HUES48 (cell line): ENCODE results near the gene GNG12.

Experiments used
- H3K27ac ChIP-seq: one replicate; pipeline ENCODE4 v1.7.0; 2013; ENCODE audit warnings: low read depth, low read length, inconsistent platforms
- H3K27me3 ChIP-seq: 2 replicates; pipeline ENCODE4 v1.6.1; 2013; ENCODE audit warnings: mild to moderate bottlenecking, low read length; ENCODE audit not compliant: control insufficient read depth, insufficient read depth
- H3K36me3 ChIP-seq: 2 replicates; pipeline ENCODE4 v1.6.1; 2013; ENCODE audit warnings: low read length; ENCODE audit not compliant: control insufficient read depth, insufficient read depth
- H3K4me1 ChIP-seq: 2 replicates; pipeline ENCODE4 v1.6.1; 2013; ENCODE audit warnings: mild to moderate bottlenecking, low read length; ENCODE audit not compliant: control insufficient read depth, insufficient read depth
- H3K4me3 ChIP-seq: 2 replicates; pipeline ENCODE4 v1.5.1; 2013; ENCODE audit warnings: mild to moderate bottlenecking, low read depth, low read length
- H3K9ac ChIP-seq: 2 replicates; pipeline ENCODE4 v1.6.1; 2013; ENCODE audit warnings: mild to moderate bottlenecking, low read depth, low read length, moderate library complexity
- H3K9me3 ChIP-seq: 2 replicates; pipeline ENCODE4 v1.6.1; 2013; ENCODE audit warnings: low read length; ENCODE audit not compliant: control insufficient read depth, insufficient read depth

The GNG12 gene

DNA sequence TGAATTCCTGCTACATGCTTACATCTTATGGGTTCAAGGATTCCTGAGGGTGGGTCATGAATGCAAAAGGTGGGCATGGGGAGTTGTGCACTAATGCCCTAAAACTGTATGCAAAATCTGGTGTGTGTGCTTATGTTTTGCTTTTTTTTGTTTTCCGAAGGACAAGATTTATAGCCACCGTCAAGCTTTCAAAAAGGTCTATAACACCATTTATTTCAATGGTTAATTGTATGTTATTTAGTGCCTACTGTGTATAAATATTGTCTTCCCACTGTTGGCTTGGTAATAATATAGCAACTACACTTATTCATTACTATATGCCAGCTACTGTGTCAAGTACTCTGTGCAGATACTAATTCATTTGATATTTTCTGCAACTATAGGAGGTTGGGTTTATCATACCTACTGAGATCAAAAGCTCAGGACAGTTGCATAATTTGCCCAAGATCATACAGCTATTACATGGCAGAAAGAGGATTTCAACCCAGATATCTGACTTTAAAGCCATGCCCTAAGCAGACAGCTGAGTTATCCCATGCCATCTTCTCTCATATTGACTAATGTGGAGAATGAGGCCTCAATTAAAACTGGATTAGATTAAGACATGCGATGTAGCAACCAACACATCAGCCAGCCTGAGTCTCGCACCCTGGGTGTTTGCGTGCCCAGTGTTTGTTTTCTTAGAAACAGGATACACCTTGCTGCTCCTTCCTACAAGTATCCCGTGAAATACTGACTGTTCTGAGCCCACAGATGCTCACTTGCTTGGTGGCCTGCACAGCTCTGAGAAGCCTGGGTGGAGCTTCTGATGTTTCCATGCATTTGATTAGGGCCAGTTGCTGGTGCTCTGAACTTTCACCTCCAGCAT, 113.7 kb downstream of the GNG12 start:
- H3K4me3 ChIP-seq = no peak overlapping the region
- peaks cover 23% of the 10 kb centered on the region for H3K4me1 ChIP-seq
- no peaks in the 10 kb centered on the region for H3K36me3 ChIP-seq
- H3K9me3 ChIP-seq = no peaks in the 10 kb centered on the region
- no peak overlapping the region for H3K9ac ChIP-seq
- H3K27me3 ChIP-seq = no peaks in the 10 kb centered on the region
- no peak overlapping the region for H3K27ac ChIP-seq

DNA sequence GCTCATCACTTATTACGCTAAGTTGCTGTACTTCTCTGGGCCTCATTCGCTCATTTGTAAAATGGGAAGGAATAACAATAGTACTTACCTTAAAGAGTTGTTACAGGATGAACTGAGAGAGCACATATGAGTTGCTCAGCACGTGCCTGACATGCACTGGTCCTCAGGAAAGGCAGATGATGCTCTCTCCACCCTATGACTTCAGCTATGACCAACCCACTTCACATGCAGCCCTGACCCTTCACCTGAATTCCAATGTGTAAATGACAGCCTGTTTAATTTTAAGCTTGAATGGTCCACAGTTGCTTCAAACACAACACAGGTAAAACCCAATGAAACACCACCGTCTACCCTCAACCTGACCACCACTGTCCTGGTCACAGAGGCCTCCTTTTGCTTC, 115.4 kb downstream of the GNG12 start:
- H3K4me3 ChIP-seq = no peak overlapping the region
- H3K9me3 ChIP-seq = no peaks in the 10 kb centered on the region
- H3K36me3 ChIP-seq = no peaks in the 10 kb centered on the region
- no peak overlapping the region for H3K9ac ChIP-seq
- no peak overlapping the region for H3K27ac ChIP-seq
- H3K4me1 ChIP-seq = peaks cover 17% of the 10 kb centered on the region
- no peaks in the 10 kb centered on the region for H3K27me3 ChIP-seq

DNA sequence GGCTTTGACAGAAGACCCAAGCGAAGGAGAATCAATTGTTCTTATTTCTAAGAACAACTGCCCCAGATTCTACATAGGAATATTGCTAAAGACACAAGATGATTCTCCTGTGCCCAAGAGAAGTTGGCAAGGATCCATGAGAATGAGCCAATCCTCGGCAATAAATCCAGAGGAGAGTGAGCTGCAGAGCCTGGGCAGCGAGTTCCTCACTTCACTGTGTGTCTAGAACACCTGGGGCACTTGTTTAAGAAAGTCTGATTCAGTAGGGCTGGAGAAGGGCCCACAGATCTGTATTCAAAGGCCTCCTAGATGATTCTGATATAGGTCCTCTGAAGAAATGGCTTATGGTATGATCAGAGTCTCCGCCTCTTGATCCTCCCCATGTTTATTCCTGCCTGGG, 116.5 kb downstream of the GNG12 start:
- Histone ChIP-seq H3K4me1 (peaks cover 14% of the 10 kb centered on the region), H3K27me3 (no peaks in the 10 kb centered on the region), H3K4me3 (no peak overlapping the region), H3K9ac (no peak overlapping the region), H3K27ac (no peak overlapping the region), H3K36me3 (no peaks in the 10 kb centered on the region), H3K9me3 (no peaks in the 10 kb centered on the region)

DNA sequence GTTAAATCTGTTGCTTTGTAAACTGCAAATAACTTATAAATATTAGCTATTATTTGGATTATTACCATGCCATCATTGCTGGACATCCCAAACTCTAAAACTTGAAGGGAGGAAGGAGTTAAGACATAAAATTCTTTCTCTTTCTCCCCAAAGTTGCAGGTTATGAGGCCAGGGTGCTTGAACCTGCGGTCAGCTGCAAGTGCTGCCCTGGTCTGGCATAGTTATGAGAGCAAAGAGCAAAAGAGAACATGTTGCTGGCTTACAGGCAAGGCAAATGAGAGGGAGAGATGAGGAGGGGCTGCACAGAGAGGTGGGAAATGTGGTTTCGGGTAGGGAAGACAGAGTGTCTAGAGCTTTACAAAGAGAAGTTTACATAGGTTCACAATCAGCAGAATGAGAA, 117.4 kb downstream of the GNG12 start:
- H3K9me3 ChIP-seq = no peaks in the 10 kb centered on the region
- H3K27ac ChIP-seq = no peak overlapping the region
- H3K4me1 ChIP-seq = 0 out of 2 replicates have a peak, but pooled peaks cover 4% of the 10 kb centered on the region
- H3K27me3 ChIP-seq = no peaks in the 10 kb centered on the region
- no peaks in the 10 kb centered on the region for H3K36me3 ChIP-seq
- no peak overlapping the region for H3K9ac ChIP-seq
- H3K4me3 ChIP-seq = no peak overlapping the region

DNA sequence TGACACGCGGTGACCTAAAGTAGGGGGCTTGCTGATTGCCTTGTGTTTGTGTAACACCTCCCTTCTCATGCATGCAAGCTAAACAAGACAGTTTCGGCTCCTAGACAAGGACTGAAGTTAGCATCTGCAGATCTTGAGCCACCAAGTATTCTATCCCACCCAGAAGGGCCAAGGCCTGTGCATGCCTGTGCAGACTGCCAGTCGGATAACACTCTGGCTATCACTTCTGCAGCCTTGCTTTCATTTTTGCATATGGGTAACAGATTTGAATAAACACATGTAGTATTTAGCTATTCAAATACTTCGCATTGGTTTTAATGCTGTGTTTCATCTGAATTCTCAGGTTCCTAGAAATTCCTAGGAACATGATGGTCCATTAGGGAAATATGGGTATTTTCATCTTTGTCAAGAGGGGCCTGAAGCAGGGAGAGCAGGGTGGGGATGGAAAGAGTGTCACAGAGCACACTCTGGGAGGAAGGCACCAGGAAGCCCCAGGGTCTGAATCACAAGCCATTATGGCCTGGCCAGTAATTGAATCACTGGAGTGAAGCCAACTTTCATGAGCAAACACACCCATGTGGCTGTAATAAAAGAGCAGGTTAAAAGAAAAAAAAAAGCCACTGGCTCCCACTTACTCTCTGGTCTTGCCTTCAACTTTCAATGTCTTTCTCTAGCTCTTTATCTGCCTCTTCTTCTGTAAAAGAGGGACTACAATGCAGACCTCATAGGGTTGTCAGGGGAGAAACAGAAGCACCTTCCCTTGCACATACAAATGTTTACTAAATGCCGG, 120.0 kb downstream of the GNG12 start:
- Histone ChIP-seq H3K9me3 (no peaks in the 10 kb centered on the region), H3K27me3 (no peaks in the 10 kb centered on the region), H3K4me3 (no peak overlapping the region), H3K27ac (no peak overlapping the region), H3K4me1 (0 out of 2 replicates have a peak, but pooled peaks cover 2% of the 10 kb centered on the region), H3K36me3 (no peaks in the 10 kb centered on the region), H3K9ac (no peak overlapping the region)

DNA sequence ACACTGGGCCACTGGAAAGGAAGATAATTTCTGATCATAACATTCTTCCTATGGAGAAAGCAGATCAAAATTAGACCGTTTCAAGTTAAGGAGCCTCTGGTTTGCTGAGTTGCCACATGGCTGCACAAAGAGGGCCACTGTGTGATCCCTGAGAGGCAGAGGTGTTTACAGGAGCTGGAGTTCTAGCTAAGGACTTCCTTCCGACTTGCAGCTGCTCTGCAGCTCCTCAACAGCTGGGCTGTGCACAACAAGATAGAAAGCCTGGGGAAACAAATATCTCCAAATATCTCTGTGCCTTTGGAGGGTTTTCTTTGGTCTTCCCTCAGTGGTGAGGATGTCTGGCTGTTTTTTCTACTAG, 121.4 kb downstream of the GNG12 start:
- H3K27me3 ChIP-seq = no peaks in the 10 kb centered on the region
- no peaks in the 10 kb centered on the region for H3K9me3 ChIP-seq
- no peaks in the 10 kb centered on the region for H3K4me1 ChIP-seq
- H3K4me3 ChIP-seq = no peak overlapping the region
- H3K27ac ChIP-seq = no peak overlapping the region
- no peaks in the 10 kb centered on the region for H3K36me3 ChIP-seq
- no peak overlapping the region for H3K9ac ChIP-seq

DNA sequence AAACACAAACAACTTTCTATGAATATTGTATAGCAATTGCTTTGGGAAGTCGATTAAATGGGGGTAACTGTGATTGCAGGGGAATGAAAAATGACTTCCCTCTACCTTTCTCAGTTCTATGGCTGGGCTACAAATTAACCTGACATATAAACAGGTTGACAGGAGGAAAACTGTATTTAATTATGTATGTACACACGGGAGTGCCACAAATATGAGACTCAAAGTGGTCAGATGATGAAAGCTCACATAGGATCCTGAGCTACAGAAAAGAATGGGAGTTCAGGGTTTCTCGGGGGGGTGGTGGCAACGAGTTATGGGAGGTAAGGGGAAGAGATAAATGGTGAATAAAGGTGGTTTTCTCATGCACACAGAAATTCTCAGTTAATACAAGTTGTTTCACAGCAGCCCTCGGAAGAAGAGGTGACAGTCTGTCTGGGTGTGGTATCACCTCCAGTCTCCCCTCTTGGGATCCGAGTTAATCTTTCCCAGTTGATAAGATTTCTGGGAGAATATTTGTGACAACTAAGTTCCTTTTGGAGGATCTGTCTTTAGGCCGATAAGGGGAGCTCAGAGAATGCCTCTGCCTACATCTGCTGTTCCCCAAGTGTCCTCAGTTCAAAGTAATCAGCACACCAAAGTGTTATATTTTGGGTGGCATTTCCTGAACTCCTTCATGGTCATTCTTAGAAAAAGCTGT, 122.0 kb downstream of the GNG12 start:
- H3K9ac ChIP-seq = no peak overlapping the region
- H3K27ac ChIP-seq = no peak overlapping the region
- H3K4me1 ChIP-seq = no peaks in the 10 kb centered on the region
- no peaks in the 10 kb centered on the region for H3K36me3 ChIP-seq
- H3K27me3 ChIP-seq = no peaks in the 10 kb centered on the region
- no peaks in the 10 kb centered on the region for H3K9me3 ChIP-seq
- no peak overlapping the region for H3K4me3 ChIP-seq

DNA sequence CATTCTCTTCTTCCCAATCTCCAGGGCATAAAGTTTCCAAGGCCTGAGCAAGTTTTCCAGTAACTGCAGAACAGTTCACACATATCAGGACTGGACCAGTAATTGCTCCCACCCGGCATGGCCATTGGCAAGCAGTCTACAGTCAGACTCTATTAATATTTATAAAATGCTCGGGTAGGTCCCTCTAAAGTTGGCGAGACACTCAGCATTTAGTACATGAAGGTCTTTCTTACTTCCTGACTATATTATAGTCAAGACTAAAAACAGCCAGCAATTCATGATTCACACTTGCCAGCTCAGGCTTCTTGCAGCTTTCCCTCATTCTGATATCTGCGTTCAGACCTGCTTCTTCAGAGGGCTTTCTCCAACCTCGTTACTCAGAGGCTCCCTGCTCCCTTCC, 122.8 kb downstream of the GNG12 start:
- H3K27ac ChIP-seq = no peak overlapping the region
- H3K9ac ChIP-seq = no peak overlapping the region
- no peak overlapping the region for H3K4me3 ChIP-seq
- H3K27me3 ChIP-seq = no peaks in the 10 kb centered on the region
- H3K4me1 ChIP-seq = no peaks in the 10 kb centered on the region
- no peaks in the 10 kb centered on the region for H3K36me3 ChIP-seq
- no peaks in the 10 kb centered on the region for H3K9me3 ChIP-seq

DNA sequence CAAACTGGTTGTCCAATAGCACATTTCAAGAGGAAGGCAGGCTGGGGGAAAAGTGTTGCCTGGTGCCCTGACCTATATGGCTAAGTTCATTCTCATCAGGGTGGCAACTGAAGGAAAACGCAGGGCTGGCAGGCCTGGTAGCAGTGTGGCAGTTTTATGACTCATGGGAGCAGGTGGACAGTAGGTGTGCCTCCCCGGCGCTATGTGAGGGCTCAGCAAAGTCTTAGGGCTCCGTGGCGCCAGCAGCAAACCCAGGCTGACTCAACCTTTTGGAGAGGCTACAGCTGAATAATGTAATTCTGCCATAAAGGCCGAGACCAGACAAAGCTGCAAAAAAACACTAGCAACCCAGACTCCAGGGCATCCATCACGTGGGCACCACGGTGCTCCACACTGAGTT, 124.7 kb downstream of the GNG12 start:
- Histone ChIP-seq H3K4me1 (no peaks in the 10 kb centered on the region), H3K9ac (no peak overlapping the region), H3K9me3 (no peaks in the 10 kb centered on the region), H3K4me3 (no peak overlapping the region), H3K27ac (no peak overlapping the region), H3K36me3 (no peaks in the 10 kb centered on the region; the same call in 1 of the 2 replicates), H3K27me3 (no peaks in the 10 kb centered on the region)

DNA sequence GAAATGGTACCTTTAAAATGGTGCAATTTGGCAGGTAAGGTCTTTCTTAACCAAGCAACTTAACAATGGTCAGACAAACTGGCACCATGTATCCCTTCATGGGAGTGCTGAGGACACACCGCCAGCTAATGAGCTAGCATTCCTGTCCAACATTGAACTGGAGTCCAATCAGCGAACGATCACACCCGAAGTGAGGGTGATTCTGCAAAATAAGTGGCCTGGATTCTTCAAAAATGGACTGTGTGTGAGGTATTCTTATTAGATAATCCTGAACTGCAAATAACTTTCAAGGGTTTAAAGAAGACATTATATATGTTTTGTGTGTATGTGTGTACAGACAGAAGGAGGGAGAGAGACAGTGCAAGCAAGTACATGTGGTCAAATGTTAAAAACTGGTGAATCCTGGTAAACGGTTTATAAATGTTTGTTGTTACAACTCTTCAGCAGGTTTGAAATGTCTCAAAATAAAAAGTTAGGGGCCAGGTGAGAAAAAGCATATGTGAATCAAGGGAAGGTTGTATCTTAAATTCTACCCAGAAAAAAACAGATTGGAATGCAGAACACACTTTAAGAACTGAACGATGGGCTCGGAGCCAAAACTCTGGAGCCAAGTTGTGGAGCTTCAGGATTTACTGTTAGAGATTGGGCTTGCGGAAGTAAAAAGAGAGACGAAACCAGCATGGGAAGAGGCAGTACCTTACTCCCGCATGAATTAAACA, 127.4 kb downstream of the GNG12 start:
- Histone ChIP-seq H3K27ac (no peak overlapping the region), H3K4me3 (no peak overlapping the region), H3K9me3 (no peaks in the 10 kb centered on the region), H3K4me1 (peaks cover 3% of the 10 kb centered on the region), H3K36me3 (no peaks in the 10 kb centered on the region; the same call in 1 of the 2 replicates), H3K27me3 (no peaks in the 10 kb centered on the region), H3K9ac (no peak overlapping the region)
